Jurkat, Clone E6-1 (cell line): ENCODE results near the gene PHLDB2.

Source experiments
- DNase-seq: peaks from one replicate; pipeline ENCODE4 v3.0.0-alpha.2; 2011; ENCODE audit warnings: low read depth, low spot score
- H3K4me3 ChIP-seq: 2 replicates; pipeline ENCODE4 v1.5.1; 2011; ENCODE audit warnings: mild to moderate bottlenecking, low read length, control low read depth, moderate library complexity

Gene PHLDB2

DNA sequence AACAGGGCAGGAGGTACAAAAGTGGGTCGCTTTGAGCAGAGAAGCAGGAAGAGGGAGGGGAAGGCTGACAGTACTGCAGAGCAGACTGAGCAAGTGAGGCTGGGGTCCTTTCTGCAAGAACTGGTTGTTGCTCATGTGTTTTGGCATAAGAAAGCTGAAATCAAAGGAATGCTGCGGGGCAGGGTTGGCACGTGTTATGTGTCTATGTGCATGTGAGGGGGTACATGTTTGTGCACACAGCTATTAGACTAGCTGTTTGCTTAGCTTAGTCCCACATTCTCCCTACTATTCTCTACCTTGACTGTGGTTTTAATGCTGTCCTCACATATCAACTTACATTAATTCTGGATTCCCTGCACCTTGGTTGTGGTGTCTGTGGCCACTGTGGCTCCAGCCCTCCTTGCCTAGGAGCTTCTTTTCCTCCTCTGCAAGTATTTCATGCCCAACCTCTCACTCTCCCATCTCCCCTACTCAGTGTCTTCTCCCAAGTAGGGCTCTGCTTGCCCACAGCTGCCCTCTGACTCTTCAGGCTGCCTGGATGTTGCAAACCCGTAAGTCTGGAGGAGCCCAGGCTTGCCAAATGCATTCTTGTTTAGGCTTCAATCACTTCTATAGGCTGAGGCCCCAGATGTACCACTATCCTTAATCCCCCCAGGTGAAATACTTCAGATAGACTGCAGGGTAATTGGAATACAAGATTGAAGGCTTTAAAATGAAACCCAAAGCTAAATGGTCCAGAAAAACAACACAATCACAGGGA, 144.4 kb downstream of the PHLDB2 start:
- H3K4me3 ChIP-seq = no peak overlapping the region

DNA sequence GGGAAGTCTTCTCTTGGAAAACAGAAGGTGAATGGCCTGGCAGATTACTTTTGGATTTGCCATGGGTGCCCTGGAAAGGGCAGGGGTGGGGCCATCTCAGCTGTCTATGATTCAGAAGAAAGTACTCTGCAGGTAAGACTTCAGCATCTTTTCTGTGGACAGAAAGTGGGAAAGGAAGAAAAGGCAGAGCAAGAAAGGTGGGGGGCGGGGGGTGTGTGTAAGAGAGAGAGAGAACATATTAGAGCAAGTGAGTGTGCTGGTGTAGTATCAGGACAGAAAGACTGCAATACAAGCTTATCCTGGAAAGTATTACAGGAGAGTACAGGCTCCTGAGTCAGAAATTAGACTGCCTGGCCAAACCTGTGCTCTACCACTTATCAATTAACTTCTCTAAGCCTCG, 145.1 kb downstream of the PHLDB2 start:
- no peak for DNase-seq
- H3K4me3 ChIP-seq = no peak overlapping the region

More for the DNA sequence above, 144.4 kb downstream of the PHLDB2 start:
- DNase-seq = no peak

DNA sequence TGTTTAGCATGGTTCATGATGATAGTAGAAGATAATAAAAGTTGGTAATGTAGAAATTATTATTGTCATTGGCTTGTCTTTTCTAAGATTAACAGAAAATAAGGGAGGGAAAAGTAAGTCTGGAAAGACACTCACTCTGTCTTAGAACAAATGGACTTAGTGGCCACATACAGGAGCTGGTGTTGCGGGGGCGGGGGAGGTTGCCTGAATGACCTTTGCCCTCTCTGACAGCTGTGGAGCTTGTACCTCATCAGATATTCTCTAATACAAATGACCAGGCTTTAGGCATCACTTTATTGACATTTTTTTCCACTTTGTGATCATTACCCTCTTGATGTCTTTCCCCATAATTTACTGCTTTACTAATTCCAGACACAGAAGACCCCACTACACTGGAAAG, 145.6 kb downstream of the PHLDB2 start:
- H3K4me3 ChIP-seq = no peak overlapping the region
- DNase-seq = no peak

DNA sequence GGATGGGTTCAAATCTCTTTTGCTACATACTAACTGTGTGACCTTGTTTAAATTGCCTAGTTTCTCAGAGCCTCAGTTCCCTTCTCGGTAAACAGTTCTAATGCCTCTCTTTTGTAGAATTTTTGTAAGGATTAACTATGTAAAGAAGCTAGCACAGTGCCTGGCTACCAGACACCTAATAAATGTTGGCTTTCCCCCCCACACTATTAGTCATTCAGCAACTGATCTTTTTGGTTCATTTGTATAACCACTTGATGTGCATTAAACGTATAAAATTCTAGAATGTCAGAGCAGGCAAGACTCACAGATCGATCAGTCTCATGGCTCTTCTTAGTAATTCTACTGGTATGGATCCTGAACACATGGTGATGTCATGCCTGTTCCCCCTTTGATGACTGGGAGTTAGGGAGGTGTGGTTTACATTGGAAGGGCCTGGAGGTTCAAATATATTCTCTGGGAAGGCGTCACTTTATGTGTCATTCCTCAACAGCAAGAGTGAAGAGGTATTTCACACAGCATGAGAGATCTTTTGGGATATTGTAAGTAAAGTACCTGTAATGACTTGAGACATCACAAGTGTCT, 146.1 kb downstream of the PHLDB2 start:
- no peak for DNase-seq
- H3K4me3 ChIP-seq = no peak overlapping the region

DNA sequence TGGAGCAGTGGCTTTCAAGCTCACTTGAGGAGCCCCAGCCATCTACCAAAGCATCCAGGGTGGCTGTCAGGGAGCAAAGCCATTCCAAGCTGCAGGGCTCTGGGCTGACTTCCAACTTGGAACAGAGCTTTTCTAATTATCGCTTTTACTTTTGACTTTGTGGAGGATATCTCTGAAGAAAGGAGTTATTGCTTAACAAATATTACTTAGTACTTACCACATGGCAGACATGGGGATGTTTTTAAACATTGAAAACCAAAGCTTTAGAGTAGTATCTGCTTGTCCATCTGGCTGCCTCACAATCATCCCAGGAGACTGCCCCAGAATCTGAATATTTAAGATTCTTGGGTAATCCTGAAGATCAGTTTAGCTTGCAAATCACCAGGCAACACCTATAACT, 148.6 kb downstream of the PHLDB2 start:
- no peak for DNase-seq
- H3K4me3 ChIP-seq = no peak overlapping the region

DNA sequence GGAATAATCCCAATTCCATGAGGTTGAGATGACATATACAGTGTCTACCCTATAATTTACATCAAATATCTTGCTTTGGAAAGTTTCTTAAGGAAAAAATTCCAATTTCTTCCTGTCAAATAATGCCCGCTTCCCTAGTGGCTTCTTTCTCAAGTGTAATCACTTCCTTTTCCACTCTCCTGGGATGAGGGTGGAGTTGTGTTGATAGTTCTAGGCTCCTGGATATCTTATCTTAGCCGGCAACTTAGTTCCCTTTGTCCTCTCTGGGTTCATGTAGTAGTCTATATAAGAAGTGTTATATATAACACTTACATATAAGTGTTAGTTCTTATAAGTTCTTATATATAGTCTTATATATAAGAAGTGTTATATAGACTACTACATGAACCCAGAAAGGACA, 150.6 kb downstream of the PHLDB2 start:
- no peak overlapping the region for H3K4me3 ChIP-seq
- DNase-seq = no peak

DNA sequence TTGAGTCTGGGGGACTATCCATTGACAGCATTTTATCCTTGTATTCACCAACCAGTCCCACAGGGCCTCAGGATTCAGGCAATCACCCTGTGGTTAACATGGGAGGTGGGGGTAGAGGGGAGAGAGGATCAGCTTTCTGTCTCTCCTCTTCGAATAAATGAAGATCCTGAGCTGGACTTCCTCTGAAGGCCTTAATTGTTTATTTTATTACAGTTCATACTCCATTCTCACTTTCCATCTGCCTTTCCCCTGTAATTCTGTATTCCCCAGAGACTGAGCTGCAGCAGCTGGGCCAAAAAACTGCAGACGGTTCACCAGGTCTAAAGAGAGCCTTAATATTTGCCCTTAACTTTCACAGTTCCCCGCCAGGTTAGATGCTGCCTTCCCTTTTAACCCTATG, 151.6 kb downstream of the PHLDB2 start:
- no peak for DNase-seq
- no peak overlapping the region for H3K4me3 ChIP-seq

DNA sequence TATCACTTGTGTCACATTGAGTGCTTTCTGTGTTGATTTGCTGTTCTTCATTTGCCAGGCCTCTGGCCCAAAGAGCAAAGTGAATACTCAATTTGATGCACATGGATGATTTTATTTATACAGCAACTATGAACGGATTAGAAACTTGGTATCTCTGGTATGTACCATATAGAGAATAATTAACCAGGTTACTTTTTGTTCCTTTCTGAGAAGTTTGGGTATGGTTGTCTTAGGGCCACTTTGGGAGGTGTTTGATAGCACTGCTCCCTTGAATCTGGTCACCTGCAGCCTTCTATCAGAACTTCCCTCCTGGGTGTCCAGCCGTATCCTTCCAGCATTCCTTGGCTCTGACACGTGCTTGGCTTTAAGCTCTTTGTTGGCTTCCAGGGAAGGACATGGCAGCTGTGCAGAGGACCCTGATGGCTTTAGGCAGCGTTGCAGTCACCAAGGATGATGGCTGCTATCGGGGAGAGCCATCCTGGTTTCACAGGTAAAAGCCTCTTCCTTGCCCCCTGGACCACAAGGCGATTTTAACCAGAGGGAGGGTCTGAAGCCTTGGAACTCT, 152.4 kb downstream of the PHLDB2 start:
- no peak overlapping the region for H3K4me3 ChIP-seq
- DNase-seq = no peak

DNA sequence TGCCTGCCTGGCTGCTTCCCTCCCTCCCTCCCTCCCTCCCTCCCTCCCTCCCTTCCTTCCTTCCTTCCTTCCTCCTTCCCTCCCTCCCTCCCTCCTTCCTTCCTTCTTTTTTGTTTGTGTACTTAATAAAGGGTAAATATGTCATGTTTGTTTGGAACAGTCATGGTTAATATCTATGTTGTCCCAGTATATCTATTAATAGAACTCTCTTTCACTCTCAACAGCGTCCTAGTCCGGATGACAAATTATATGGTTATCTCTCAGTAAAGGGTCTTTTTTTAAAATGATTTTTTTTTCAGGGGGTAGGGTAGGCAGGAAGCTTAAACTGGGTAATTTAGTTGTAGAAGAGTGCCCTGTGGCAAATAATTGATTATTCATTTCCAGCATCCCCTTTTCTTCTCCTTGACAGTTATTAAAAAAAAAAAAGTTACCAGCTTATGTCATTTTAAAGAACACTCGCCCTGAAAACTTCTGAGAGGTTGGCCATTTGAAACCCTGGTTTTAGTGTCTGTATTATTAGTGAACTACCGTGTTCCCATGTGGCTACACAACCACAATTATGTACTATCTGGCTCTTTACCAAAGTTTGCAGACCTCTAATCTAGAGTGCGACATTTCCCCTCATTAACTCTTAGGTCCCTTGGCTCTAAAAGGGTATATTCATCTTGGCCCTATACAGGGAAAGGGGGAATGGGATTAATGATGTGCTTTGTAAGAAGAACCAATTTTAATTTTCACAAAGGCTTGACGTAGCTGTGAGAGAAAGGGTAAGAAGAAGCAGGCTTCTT, 153.3 kb downstream of the PHLDB2 start:
- DNase-seq = no peak
- no peak overlapping the region for H3K4me3 ChIP-seq

DNA sequence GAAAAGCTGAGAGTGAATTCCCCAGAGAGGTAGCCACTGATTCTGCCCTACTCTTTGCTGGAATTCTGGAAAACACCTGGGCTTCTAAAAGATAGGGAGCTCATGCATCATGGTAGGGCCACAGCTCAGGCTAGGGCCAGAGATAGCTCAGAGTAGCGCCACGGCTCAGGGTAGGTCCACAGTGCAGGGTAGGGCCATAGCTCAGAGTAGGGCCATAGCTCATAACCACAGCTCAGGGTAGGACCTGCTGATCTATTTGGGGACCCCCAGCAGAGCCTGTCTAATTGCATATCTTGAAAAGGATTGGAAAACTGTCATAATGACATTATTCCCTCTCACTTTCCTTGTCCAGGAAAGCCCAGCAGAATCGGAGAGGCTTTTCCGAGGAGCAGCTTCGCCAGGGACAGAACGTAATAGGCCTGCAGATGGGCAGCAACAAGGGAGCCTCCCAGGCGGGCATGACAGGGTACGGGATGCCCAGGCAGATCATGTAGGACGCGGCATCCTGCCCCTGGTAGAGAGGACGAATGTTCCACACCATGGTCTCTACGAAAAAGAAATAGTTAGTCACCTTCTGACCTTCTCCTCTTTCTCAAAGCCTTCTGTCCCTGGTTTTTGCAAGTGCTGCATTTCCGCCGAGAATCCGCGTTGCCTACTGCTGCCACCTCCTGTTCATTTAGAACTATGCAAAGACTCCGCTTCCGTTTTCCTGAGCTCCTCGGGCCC, 154.2 kb downstream of the PHLDB2 start:
- DNase-seq = no peak

DNA sequence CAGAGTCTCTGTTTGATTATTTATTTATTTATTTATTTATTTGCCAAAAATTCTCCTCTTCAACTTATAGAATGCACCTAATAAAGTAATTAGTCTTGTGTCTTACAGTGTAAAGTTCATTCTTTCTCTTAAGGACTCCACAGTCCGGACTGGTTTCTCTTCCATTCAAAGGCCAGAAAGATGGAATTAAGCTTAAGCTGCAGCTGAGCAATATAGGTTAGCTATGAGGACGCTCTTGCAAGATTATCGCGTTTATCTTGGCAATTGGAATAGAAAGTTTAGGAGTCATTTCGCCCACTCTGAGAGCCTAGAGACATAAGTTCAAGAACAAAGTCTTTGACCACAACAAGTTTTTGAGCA, 154.7 kb downstream of the PHLDB2 start:
- no peak overlapping the region for H3K4me3 ChIP-seq
- no peak for DNase-seq

More for the DNA sequence above, 154.2 kb downstream of the PHLDB2 start:
- no peak overlapping the region for H3K4me3 ChIP-seq

DNA sequence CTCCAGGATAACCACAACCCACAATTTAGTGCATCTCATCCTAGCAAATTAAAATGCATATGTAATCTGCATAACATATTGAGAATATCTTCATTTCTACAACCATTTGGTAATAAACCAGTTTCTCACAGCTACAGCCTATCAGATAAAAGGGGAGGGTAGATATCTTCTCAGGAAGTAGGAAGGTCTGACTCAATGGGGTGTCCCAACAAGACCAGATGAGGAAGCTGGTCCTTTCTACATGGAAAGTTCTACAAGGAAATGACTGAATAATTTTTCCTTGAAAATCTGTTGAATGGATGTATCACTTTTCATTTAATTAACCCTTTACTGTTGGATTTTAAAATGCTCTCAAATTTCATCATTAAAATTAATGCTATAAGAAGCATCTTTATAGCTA, 158.0 kb downstream of the PHLDB2 start:
- DNase-seq = no peak
- H3K4me3 ChIP-seq = no peak overlapping the region

DNA sequence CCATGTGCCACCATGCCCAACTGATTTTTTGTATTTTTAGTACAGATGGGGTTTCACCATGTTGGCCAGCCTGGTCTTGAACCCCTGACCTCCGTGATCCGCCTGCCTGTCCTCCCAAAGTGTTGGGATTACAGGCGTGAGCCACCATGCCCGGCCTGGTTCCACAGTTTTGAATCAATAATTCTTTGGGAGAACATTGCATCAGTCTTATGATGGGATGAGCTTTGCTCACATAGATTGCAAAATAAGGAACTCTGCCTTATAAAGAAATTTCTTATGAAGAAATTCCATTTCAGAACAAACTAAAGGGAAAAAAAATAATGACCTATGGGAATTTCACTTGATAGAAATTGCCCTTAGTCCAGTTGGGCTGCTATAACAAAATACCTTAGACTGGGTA, 159.6 kb downstream of the PHLDB2 start:
- DNase-seq = no peak
- no peak overlapping the region for H3K4me3 ChIP-seq

DNA sequence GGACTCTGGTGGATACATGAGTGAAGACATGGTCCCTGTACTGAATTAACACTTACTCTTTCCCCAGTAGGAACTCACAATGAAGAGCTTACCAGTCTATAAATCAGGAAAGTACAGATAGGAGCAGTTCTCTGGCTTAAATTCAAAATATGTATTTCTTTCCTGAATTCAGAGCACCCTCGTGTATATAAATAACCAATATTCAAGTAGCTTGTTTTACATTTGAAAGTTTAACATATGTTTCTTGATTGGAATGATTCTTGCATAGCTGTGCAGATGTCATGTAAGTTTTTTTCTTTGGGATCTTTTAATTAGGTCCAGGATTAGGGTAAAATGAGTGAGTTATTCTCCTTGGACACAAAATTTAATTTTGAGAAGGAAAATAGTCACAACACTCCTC, 160.7 kb downstream of the PHLDB2 start:
- no peak overlapping the region for H3K4me3 ChIP-seq
- DNase-seq = no peak

DNA sequence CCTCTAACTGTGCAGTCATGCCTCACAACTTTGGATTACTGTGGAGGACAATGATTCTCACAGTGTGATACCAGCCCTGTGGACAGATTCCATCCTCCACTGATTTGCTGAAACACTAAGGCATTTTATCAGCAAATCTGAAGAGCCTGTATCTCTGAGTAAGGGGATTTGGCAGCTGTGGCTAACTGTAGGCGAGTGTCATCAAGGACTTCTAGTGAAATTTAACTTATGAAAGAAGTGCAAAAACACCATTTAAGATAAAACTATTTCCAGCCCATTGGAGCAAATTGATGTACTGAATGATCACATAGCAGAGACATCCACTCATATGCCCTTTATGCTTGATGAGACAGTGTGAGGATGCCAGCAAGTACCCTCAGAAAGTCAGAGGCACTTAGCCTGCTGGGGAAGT, 161.6 kb downstream of the PHLDB2 start:
- DNase-seq = no peak
- no peak overlapping the region for H3K4me3 ChIP-seq
